Right lobe of liver (tissue), 6 donors: ENCODE results near the gene TLR9. TPM values are rescaled to one million over a fixed set of nuclear protein-coding genes. Genes with fewer than 3 reads are reported as not detected.
A peak's percentile ranks its signal among the peaks of the same experiment; 100 is the strongest.

ENCODE experiments used
- ATAC-seq, 4 donors: fragments of 200-7000 bp; cut with Tn5 transposase; one replicate each; pipeline ENCODE4 v1.9.1; 2020; ENCODE audit warnings: mild to moderate bottlenecking in 4 of 4, moderate library complexity in 4 of 4
- DNase-seq, 3 donors: peaks; one replicate each; pipeline ENCODE4 v3.0.0-alpha.2; 2020
- H3K27ac ChIP-seq, 3 donors: fragments of 200-600 bp; one replicate each; pipeline ENCODE4 v1.8.0; 2022
- H3K27me3 ChIP-seq, 2 donors: fragments of 200-600 bp; one replicate each; pipeline ENCODE4 v1.8.0; 2022
- H3K36me3 ChIP-seq, 4 donors: fragments of 200-600 bp; sonication (generic) in 1 of 4; one replicate each; pipeline versions ENCODE4 v1.5.1 to v1.8.0; 2017 to 2022; ENCODE audit warnings: control low read depth in 1 of 4
- H3K4me1 ChIP-seq, 4 donors: fragments of 200-600 bp; sonication (generic) in 1 of 4; one replicate each; pipeline versions ENCODE4 v1.5.1 to v1.8.0; 2017 to 2022; ENCODE audit warnings: control low read depth in 1 of 4
- H3K4me3 ChIP-seq, 3 donors: fragments of 200-600 bp; one replicate each; pipeline ENCODE4 v1.8.0; 2022
- H3K9me3 ChIP-seq, 4 donors: fragments of 200-600 bp; sonication (generic) in 1 of 4; one replicate each; pipeline versions ENCODE4 v1.5.1 to v1.8.0; 2017 to 2022; ENCODE audit warnings: control low read depth in 1 of 4
- POLR2A ChIP-seq: fragments of 450-650 bp; IDR thresholded peaks from one replicate; pipeline ENCODE4 v1.6.1; 2017; ENCODE audit warnings: antibody characterized with exemption, mild to moderate bottlenecking
- WGBS: methylation state at CpG from one replicate; pipeline ENCODE4 v1.1.6; 2018; ENCODE audit warnings: low coverage, low lambda C conversion rate; ENCODE audit not compliant: insufficient coverage; ENCODE audit errors: missing lambda C conversion rate; 5-methylcytosine and 5-hydroxymethylcytosine counted together
- intact Hi-C, 2 donors: fragments of 100-400 bp; cut with DNase I; formaldehyde crosslinking; loops; one replicate each; pipeline versions ENCODE4 v1.11.2 to v1.14.1; 2022
- total RNA-seq, 6 experiments: library from RNA; depleted of rRNA in 2 of 6; stranded (reverse); fragments of >200 nt in 2 of 6; fragmentation: NEBNext Ultra II Directional in 3 of 6; extraction: Animal tissue kit (Norgen Biotek cat#: 25700) in 3 of 6; gene quantifications; one replicate each; pipeline versions ENCODE4 v1.1.0 to v1.2.4, GENCODE V29; 2016 to 2023
- TF ChIP-seq, protein P1 (sequence below), 4 donors: fragments of 200-600 bp in 3 of 4; fragments of 450-650 bp in 1 of 4; IDR thresholded peaks; one replicate each; pipeline versions ENCODE4 v1.5.1 to v1.8.0; 2016 to 2022; ENCODE audit warnings: antibody characterized with exemption in 4 of 4, mild to moderate bottlenecking in 2 of 4
- donor health status: DM: no; HTN: yes; CAD: no.
- donor health status: DM: no; HTN: no; CAD: no.
- donor health status: DM: no; HTN: no; CAD: no.
- donor health status: DM: no; HTN: yes; CAD: no.
- donor health status: DM: no; HTN: yes; CAD: no.

TLR9 gene
- total RNA-seq, 6 experiments from 2014 or later: 0.12 to 0.59 (median 0.24) TPM; not detected in 2

- ATAC-seq (no peak), DNase-seq (no peak)
- intact Hi-C loops: no loop called here
- peaks cover 0 to 16% (median 4%) of the 10 kb centered on the region in 4 donors for H3K4me1 ChIP-seq
- no peak for TF ChIP-seq POLR2A
- TF ChIP-seq, protein P1, sequence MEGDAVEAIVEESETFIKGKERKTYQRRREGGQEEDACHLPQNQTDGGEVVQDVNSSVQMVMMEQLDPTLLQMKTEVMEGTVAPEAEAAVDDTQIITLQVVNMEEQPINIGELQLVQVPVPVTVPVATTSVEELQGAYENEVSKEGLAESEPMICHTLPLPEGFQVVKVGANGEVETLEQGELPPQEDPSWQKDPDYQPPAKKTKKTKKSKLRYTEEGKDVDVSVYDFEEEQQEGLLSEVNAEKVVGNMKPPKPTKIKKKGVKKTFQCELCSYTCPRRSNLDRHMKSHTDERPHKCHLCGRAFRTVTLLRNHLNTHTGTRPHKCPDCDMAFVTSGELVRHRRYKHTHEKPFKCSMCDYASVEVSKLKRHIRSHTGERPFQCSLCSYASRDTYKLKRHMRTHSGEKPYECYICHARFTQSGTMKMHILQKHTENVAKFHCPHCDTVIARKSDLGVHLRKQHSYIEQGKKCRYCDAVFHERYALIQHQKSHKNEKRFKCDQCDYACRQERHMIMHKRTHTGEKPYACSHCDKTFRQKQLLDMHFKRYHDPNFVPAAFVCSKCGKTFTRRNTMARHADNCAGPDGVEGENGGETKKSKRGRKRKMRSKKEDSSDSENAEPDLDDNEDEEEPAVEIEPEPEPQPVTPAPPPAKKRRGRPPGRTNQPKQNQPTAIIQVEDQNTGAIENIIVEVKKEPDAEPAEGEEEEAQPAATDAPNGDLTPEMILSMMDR (IDR thresholded peaks at IDR 0.05): no peak
- 95% methylated on average over 3 of the region's 10 CpGs for WGBS
- no peak overlapping the region for H3K4me3 ChIP-seq
- no peak overlapping the region for H3K27ac ChIP-seq
- H3K9me3 ChIP-seq: no peaks in the 10 kb centered on the region
- no peaks in the 10 kb centered on the region for H3K27me3 ChIP-seq
- peaks cover 0 to 11% (median 4%) of the 10 kb centered on the region in 4 donors for H3K36me3 ChIP-seq
Measured at GRCh38 chr3:52248165-52248541, 22.7 kb upstream of the TLR9 start.

GRCh38 chr3:52247409-52248164, 22.1 kb upstream of the TLR9 start:
- no peak for ATAC-seq
- Histone ChIP-seq H3K27ac (no peak overlapping the region), H3K27me3 (no peaks in the 10 kb centered on the region), H3K4me1 (peaks cover 0 to 16% (median 4%) of the 10 kb centered on the region in 4 donors), H3K36me3 (peaks cover 0 to 11% (median 4%) of the 10 kb centered on the region in 4 donors), H3K9me3 (no peaks in the 10 kb centered on the region), H3K4me3 (no peak overlapping the region)
- DNase-seq: no peak
- intact Hi-C loops: no loop called here
- WGBS: 100% methylated on average over 2 of the region's 7 CpGs
- TF ChIP-seq POLR2A: no peak
- TF ChIP-seq, protein P1 (IDR thresholded peaks at IDR 0.05): no peak

DNA sequence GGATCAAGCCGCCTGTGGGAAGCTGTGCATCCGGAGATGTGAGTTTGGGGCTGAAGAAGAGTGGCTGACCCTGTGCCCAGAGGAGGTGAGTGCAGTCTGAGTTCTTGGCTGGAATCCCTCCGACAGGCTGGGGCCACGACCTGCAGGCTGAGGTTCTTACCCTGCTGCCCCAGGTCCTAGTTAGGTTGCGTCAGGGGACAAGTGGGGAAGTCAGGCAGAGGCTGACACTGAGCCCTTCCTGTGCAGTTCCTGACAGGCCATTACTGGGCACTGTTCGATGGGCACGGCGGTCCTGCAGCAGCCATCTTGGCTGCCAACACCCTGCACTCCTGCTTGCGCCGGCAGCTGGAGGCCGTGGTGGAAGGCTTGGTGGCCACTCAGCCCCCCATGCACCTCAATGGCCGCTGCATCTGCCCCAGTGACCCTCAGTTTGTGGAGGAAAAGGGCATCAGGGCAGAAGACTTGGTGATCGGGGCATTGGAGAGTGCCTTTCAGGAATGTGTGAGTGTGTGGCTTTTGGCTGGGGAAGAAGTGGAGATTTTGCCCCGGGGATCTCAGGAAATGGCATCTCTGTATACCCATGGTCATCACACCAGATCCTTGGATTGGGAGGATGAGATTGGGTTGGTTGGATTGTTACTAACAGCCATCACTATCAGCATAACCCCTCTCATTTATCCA, 21.4 kb upstream of the TLR9 start:
- ATAC-seq (peak; percentile 54 to 69 (median 60)), DNase-seq (peak in 2 of 3 donors; percentile 77 to 80)
- intact Hi-C loops: no loop called here
- 44% methylated on average over 8 of the region's 14 CpGs for WGBS
- H3K27me3 ChIP-seq: no peaks in the 10 kb centered on the region
- TF ChIP-seq, protein P1 (IDR thresholded peaks at IDR 0.05): no peak
- TF ChIP-seq POLR2A: peak; percentile 13
- peaks cover 0 to 16% (median 4%) of the 10 kb centered on the region in 4 donors for H3K4me1 ChIP-seq
- peak overlapping the region; percentile 46 to 60 (median 48) for H3K4me3 ChIP-seq
- peaks cover 0 to 5% (median 2%) of the 10 kb centered on the region in 4 donors for H3K36me3 ChIP-seq
- no peaks in the 10 kb centered on the region for H3K9me3 ChIP-seq
- H3K27ac ChIP-seq: peak overlapping the region; percentile 56 to 79 (median 72)

DNA sequence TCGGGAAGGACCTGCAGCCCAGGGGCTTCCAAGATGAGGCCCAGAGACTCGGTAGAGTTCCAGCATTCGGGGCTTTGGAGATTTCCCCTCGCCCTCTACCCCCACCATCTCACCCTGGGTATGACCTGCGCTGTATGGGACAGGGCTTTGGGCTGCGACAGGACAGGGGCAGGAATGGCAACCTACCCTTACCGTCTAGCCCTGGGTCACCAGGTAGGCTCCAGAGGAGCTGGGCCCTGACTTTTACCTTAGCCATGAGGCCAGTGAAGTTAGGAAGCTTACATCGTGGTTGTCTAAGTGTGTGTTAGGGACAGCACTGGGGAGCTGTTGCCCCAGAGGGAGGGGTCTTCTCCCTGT, 20.8 kb upstream of the TLR9 start:
- H3K4me3 ChIP-seq: peak overlapping the region; percentile 46 to 60 (median 48)
- peaks cover 0 to 16% (median 4%) of the 10 kb centered on the region in 4 donors for H3K4me1 ChIP-seq
- no CpG with 5 or more reads among the region's 8 CpGs for WGBS
- TF ChIP-seq, protein P1 (IDR thresholded peaks at IDR 0.05): no peak
- no peak for TF ChIP-seq POLR2A
- H3K27ac ChIP-seq: peak overlapping the region; percentile 56 to 79 (median 72)
- H3K36me3 ChIP-seq: no peaks in the 10 kb centered on the region
- intact Hi-C loops: no loop called here
- DNase-seq (peak in 1 of 3 donors; percentile 53), ATAC-seq (peak in 3 of 4 donors; percentile 1 to 6 (median 2))
- no peaks in the 10 kb centered on the region for H3K27me3 ChIP-seq
- no peaks in the 10 kb centered on the region for H3K9me3 ChIP-seq
